CD4-positive, alpha-beta T cell treated with Interleukin-4 for 1 hour (primary cell): ENCODE results near the gene RASSF4.

ENCODE experiments used
- DNase-seq, 2 donors: peaks; one replicate each; pipeline ENCODE4 v3.0.0-alpha.2; 2020 to 2022

The RASSF4 gene

DNA sequence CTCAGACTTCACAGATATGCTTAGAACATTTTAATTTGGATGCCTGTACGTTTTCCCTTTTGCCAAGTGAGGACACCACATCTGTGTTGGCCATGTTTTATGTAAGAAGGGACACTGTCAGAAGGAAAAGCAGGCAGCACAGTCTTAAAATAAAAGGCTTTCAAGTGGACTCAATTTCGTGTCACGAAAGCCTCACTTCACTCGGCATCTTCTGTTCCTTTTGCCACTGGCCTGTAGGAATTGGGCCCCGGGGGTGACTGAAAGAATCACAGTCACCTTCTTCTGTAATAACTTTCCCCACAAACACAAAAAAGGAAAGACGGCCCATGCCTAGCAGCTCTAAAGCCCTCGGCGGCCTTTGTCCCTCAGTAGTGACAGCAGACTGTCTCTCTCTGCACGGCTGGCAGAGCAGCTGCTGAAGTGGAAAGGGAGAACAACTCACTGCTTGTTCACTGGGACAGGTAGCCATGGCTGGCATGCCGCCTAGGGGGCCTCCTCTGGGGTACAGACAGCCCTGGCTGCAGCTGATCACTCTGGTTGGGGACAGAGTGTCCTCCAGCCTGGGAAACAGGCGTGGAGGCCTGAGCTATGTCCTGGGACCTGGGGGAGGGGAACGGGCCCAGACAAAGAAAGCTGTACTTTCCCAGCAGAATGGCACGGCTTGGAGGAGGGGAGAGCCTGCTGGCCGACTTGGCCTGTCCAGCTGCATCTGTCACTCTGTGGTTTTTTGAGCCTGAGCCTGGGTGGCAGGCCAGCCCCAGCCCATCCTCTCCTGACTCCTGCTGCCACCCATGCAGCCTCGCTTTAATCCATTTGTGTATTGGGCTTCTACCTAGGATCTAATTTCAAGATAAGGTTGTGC, 4.4 kb downstream of the RASSF4 start:
- DNase-seq = no peak

DNA sequence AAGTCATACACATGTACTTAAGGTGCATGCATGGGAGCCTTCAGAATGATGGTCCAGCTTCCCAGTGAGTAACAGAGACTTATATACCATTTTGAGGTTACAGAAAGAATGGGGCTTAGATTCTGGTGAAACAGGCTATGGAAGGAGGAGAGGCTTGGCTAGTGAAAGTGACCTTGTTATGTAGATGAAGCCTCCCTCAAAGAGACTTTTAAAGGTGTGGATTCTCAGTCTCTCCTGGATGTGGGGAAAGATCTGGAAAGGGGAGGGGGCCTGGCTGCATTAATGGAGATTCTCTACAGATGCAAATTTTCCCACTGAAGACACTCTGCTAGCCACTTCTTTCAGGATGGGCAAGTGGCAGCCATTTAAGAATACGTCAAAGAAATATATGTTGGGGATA, 5.5 kb downstream of the RASSF4 start:
- no peak for DNase-seq

DNA sequence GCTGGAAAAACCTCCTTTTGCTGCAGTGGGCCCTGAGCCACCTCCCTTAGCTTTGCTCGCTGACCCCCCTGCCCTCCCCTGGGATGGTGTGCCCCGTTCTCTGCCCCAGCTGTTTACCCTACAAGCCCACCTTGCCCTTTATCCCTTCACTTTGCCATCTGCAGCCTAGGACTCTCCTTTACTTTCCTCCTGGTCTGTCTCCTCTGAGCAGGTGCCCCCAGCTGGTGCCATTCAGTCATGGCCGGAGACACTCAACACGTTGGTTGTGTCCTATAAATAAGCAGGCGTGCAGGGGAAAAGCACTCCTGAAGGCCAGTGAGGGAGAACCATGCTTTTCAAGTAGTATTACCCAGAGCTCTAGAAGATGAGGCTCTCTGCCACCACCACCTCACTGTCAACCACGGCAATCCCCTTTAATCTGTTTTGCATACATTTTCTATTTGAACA, 6.1 kb downstream of the RASSF4 start:
- DNase-seq = no peak

DNA sequence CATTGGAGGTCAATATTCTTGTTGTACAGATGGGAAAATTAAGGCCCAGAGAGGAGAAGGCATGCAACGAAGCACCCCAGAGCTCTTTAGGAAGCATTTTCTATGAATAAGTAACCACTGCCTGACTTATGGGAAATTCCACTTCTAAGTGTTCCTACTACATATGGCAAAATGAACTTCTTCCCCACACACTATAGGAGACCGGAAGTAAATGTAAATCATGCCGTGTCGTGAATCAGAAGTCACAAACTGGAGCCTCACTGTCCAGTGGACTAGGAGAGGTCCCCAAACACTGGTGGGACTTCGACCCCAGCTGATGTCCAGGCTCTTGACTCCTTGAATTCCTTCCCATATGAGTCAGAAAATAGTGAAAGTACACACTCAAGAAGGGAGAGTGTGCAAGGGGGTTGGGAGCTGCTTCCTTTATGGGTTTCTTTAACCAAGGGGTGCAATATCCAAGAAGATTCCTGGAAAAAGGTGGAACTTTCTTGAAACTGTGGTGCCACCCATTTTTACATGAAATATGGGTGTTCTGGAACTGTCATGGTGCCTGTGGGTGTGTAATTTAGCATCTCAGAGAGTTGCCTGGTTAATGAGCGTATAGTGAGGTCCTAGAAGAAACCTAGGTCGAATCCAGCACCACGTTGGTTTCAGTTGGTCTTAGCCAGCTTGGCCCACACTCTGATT, 6.7 kb downstream of the RASSF4 start:
- no peak for DNase-seq

DNA sequence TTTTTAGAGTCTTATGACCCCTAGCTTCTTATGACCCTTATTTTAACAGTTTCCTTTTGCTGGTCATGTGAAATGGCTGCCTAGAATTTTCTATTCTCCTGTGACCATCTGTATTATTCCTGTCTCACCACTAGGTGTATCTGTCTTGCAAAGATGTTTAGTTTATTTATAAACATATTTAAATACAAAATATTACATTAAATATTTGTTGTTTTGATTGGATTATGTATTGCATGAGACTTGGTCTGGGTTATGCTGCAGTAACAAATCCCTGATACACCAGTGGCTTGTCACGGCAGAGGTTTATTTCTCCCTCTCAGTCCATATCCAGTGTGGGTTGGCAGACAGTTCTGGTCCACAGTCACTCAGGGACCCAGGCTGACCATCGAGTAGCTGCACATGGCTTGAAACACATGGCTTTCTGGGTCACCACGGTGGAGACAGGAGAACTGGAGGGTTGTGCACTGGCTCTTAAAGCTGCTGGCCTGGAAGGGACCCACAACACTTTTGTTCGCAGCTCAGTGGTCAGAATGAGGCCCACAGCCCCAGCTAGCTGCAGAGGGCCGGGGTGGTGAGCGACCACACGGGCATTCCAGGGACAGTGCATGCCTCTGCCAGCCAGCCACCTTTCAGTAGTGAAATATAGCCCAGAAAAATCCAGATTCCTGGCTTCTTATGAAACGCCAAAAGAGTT, 7.4 kb downstream of the RASSF4 start:
- DNase-seq = no peak

DNA sequence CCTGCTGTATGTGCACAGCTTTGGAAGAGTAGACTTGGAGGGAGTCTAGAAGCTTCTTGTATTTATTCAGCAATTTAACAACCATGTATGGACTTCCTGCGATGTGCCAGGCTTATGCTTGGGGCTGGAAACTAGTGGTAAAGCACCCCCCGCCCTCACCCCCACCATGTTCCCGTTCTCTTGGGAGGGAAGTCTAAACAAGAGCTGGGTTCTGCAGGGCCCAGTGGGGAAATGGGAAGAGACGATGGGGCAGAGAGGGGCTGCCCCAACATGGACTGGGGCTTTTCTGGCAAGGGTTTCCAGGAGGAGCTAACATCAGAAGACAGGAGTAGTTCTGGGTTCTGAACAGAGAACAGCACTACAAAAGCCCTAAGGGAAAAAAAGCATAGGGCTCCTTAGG, 8.0 kb downstream of the RASSF4 start:
- DNase-seq = no peak

DNA sequence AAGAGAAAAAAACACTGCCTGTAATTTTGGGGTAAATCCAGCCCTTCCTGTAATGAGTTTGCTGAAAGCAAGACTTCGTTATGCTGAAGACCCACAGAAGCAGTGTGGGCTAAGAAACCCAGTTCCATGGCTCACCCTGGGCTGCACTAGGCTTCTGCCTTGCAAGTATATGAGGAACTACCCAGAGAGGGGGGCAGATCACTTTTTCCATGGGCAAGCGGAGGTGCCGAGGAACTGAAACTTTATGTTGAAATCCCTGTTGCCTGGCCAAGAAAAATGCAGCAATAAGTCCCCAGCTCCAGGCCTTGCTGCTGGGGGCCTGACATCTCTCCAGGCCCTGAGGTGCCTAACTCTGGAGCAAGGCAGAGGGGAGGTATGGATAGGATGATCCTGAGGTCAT, 8.5 kb downstream of the RASSF4 start:
- peak in 1 of 2 donors; percentile 65 for DNase-seq

DNA sequence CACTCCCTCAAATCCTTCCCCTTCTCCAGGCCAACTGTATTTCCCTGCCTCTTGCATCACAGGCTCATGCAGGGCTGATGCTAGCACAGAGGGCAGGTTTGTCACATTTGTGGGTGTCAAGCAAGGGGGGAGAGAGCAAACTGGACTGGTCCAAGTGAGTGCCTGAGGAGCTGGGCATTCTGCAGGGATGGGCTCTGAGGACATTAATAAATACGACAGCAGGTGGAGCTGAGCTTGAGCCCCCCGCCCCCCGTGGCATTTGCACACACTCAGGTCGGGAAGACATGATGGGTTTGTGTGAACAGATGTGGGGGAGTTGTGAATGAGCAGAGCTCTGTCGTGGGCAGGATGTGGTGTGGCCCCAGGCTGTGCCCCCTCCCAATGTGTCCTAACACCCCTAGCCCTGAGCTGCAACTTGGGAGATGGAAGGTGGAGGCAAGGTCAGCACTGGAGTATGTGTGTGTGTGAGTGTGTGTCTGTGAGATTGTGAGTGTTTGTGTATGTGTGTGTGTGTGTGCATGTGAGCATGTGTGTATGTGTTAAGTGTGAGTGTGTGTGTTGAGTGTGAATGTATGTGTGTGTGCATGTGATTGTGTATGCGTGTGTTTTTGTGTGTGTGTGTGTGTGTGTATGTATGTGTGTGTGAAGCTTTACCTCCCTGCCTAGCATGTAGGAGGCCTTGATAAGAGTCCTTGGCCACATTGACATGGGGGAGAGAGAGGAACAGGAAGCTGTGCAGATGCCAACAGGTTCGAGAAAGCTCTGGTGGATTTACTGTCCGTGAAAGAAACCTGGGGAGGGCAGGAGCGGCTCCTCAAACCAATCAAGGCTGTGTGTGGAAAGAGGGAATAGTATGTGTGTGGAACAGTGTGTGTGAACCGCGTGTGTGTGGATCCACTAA, 9.1 kb downstream of the RASSF4 start:
- DNase-seq = peak; percentile 21 to 46

DNA sequence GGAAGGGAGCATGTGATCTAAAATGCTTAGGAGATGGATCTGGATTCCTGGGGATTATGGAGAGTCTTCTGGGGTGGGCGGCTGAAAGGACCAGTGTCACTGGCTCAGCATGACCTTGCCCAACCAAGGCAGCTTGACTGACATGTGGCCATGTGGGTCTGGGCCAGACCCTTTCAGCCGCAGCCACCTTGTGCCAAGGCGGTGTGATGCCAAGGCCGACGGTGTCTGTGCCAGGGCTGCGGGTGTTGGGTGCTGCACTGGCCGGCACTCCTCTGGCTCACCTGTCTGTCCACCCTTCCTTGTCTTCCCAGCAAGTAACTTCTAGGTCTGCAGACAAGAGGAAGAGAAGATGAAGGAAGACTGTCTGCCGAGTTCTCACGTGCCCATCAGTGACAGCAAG, 10.3 kb downstream of the RASSF4 start:
- DNase-seq = no peak

DNA sequence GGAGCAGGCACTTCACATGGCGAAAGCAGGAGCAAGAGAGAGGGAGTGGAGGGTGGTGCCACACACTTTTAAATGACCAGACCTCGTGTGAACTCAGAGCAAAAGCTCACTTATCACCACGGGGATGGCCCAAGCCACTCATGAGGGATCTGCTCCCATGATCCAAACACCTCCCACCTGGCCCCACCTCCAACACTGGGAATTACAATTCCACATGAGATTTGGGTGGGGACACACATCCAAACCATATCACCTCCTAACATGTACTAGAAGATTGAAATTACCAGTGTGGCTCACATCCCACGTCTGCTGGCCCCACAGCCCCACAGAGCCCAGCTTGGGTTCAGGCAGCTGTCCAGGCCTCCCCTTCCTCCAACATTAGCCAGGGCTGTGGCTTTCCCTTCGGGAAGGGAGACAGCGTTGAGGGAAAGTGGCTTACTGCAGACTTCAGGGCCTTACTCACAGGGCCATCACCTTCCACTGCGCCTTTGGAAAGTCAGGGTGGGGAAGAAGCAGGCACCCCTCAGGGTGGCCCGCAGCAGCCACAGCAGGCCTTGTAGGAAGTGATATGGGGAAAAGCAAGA, 11.3 kb downstream of the RASSF4 start:
- DNase-seq = no peak

DNA sequence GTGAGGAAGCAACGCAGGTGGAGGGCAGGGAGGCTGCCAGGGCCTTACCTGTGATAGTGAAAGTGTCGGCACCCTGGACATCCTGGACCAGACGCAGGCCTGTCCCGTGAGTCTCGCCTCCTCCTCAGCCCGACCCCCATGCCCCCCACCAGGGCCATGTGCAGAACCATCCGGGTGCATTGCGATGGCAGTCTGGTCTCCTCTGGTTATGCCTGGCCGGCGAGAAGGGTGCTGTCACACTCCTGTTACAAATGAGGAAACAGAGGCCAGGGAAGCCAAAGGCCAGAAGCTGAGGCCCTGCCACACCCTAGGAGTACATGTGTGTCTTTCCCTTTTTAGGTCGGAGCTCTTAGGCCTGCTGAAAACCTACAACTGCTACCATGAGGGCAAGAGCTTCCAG, 11.8 kb downstream of the RASSF4 start:
- DNase-seq = no peak

DNA sequence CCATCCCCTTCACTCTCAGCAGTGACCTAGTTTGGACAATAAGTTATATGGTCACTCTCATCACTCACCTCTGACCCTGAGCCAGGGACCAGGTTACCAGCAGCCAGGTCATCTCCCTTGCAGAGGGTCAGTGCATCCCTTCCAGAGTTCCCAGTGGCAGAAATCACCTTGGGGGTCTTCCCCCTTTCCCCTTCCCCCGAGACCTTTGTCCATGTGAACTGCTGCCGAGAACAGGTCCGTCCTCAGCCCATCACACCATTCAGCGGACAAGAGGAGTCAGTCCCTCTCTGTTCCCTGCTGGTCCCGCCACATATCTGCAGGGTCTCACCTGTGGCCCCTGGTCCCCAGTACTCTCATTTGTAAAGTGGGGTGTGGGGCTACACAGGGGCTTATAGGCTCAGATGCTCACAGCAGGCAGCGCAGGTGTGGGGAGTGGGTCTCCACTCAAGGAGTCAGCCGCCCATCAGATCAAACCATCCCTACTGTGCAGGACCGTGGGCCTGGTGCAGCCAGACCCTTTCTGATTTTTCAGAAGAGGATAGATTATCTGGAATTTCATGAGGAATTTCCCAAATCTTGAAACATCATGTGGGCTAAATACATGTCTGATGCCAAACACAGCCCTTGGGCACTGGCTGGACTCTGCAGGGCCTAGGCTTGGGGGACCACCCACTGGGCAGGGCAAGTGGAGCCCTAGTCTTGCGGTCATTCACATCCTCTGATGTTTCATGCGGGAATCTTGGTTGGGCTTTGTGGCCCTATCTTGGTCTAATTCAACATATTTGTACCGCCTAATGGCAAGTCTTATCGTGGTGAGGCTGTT, 12.5 kb downstream of the RASSF4 start:
- no peak for DNase-seq

DNA sequence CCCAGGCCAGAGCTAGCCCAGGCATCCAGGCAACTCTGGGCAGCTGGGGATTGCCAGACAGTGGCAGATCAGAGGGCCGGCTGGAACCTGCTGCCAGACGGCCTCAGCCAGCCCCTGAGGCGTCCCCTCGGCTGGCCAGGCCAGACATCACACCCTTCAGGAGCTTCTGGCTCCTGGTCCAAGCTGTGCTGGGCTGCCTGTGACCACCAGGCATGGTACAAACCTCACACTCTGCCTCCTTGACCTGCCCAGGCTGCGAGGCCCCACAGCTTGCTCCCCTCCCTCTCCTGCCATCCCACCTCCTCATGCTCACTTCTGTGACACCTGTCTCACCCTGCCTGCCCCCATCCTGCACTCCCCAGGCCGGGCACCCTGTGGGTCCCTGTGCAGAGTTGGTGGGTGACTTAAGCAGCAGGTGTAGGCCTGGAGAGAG, 13.3 kb downstream of the RASSF4 start:
- no peak for DNase-seq

DNA sequence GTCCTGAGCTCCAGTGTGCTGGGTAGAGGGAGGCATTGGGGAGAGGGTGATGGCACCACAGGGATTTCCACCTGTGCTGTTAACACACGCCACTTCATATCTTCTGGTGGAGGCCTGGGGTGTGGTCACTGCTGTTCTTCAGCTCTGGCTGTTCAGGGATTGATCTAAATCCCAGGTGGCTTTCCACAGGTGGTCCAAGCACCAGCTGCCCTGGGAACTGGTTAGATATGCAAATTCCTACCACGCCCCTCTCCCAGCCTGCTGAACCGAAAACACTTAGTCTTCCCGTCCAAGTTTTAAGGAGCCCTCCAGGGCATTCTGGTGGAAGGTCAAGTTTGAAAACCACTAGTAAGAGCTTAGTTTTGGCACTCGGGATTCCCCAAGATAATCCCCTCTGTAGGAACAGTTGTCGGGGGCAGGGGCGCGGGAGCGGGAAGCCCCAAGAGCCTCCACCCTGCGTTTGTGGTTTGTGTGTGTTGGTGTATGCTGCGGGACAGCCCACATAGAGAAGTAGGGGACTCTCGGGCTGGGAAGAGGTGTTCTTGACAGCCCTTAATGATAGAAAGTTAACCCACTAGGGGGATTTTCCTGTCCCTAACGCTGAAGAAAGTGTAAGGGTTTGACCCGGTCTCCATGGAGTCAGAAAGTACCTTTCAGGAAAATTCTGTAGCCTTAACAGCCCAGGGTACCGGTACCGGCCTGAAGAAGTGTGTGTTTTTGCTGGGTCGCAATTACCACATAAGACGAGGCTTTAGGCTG, 13.9 kb downstream of the RASSF4 start:
- DNase-seq = no peak

DNA sequence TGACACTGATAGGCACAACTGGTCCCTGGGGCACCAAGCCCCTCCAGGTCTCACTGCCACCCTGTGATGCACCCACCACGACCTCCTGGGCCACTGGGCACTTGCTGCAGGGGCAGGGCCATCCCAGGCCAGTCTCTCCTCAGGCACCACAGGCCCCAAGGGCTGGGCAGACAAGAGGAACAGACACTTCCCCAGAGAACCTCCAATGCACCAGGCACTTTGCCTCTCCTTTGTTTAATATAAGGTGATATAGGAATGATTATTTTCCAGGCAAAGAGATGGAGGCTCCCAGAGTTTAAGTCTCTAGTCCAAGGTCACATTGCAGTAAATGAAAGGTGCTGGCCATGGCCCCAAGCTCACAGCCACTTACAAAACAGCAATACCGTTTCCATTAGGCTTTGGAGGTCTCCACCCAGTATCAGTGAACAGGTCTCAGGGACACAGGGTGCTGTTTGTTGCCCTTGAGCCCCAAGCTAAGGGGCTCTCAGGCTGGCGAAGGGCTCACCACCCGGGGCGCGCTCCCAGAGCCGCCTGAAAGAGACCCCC, 14.6 kb downstream of the RASSF4 start:
- DNase-seq = no peak

DNA sequence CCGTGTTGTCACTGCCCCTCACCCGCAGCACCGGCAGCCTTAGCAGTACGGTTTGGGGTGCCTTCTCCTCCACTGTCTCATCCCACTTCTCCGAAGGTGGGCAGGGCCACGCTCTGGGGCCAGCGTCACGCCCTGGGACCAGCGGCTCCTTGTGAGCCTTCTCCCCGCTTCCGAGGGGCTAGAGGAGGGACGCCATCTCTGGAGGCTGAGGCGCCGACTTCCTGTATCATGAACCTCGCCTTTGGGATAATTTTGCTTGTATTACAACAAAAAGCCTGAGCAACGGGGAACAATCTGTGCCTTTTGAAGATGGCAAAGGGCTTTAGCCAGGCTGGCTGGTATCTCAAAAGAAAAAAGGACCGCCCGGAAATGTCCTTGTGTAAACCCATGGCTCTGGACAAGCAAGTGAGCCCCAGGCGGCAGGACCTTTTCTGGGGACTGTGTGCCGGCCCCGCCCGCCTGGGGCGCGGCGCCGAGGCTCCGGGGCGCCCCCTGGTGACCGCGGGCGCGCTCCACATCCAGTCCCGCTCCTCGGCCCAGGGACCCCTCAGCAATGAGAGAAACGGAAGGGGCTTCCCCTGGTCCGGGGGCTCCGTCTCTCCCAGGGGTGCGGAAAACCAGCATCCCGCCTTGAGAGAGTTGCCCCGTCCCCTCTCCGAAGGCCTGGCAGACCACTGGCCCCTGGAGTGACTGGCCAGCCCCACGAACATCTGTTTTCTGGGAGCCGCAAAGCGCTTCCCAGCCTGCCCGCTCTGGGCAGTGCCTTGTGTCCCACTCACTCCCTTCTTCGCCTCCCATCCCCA, 15.2 kb downstream of the RASSF4 start:
- peak; percentile 64 to 65 for DNase-seq

DNA sequence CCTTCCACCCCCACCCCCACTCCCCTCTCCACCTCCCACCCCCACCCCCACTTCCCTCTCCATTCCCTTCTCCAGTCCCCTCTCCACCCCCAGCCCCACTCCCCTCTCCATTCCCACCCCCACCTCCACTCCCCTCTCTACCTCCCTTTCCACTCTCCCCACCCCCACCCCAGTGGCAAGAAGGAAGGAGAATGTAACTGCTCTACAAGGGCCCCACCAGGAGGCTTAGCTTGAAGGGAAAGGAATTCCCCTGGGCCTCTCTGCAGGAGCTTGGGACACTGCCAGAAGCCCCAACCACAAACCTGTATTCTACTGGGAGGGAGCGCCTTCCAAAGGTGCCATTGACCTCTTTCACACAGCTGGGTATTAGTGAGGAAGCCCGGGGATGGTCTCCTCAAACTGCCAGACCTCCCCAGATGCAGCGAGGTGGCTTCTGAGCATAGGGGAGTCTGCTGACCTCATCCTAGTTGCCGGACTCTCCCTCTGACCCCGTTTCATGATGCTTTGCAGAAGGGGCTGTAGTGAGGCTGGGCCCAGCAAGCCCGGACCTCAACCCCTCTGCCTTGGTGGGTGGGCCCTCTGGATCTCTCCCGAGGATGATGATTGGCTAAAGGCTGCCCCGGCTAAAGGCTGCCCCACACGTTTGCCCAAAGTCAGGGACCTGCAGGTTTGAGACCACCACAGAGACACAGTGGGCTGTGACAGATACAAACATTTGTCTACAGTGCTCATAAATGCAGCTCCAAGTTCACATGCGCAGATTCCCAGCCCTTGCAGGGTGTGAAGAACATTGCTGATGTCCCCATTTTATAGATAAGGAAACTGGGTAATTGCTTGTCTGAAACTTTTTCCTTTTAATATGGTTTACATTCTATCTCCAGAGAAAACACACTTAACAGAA, 16.1 kb downstream of the RASSF4 start:
- DNase-seq = no peak
